PC-9 (cell line): Measurements from ENCODE around the gene PBXIP1.

Experiments
- EZH2 ChIP-seq: fragments of 200-600 bp; sonication (generic); IDR thresholded peaks from 2 replicates; pipeline ENCODE4 v1.8.0; 2017; ENCODE audit warnings: antibody characterized with exemption, low read depth
- TF ChIP-seq, protein P1 (sequence below): fragments of 200-600 bp; sonication (generic); conservative IDR thresholded peaks from 2 replicates; pipeline ENCODE4 v1.6.1; 2017; ENCODE audit warnings: mixed run types, antibody characterized with exemption, mild to moderate bottlenecking, moderate library complexity

DNA sequence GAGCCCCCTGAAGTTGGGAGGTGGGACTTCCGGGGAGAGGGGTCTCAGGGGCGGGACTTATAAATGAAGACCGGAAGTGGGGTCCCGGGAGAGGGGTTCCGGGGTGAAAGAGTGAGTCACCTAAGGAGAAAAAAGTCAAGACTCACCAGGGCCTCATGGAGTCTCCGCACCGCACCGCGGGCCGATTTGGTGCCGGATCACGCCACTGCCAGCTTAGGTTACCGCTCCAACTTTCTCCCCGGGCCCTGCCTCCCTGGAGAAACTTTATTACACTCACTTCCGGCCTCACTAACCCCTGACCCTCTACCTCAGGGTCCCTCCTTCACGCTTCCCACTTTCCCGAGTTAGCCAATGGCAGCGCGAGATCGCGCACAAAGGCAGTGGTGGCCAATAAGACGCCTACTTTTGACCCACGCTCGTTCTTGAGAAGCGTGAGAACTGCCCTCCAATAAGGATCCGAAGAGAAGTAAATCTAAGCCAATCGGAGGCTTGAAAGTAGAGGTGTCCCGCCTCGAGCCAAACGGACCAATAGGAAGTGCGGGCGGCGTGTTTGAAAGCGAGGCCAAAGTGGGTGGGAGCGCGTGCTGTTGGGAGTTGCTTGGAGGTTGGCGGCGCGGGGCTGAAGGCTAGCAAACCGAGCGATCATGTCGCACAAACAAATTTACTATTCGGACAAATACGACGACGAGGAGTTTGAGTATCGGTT, 18.4 kb upstream of the PBXIP1 start, which contains the start of gene CKS1B:
- TF ChIP-seq, protein P1, sequence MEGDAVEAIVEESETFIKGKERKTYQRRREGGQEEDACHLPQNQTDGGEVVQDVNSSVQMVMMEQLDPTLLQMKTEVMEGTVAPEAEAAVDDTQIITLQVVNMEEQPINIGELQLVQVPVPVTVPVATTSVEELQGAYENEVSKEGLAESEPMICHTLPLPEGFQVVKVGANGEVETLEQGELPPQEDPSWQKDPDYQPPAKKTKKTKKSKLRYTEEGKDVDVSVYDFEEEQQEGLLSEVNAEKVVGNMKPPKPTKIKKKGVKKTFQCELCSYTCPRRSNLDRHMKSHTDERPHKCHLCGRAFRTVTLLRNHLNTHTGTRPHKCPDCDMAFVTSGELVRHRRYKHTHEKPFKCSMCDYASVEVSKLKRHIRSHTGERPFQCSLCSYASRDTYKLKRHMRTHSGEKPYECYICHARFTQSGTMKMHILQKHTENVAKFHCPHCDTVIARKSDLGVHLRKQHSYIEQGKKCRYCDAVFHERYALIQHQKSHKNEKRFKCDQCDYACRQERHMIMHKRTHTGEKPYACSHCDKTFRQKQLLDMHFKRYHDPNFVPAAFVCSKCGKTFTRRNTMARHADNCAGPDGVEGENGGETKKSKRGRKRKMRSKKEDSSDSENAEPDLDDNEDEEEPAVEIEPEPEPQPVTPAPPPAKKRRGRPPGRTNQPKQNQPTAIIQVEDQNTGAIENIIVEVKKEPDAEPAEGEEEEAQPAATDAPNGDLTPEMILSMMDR: no peak
- TF ChIP-seq EZH2: no peak
